GM21619 (cell line): Measurements from ENCODE around the gene TRAPPC2.
"Not testable (repeated sequence)": the region's sequence is repeated elsewhere in the genome, so short reads cannot be mapped to it uniquely, and the experiment has no call there.

Source experiments
- ATAC-seq: cut with Tn5 transposase; IDR thresholded peaks from one replicate; pipeline ENCODE4 v1.9.1; 2021; ENCODE audit not compliant: unreplicated experiment

TRAPPC2 gene

GRCh38 chrX:13748486-13748885 is 14.1 kb upstream of the TRAPPC2 start:
- ATAC-seq, result no peak

GRCh38 chrX:13747836-13748235 is 13.4 kb upstream of the TRAPPC2 start:
- ATAC-seq, result no peak

- peak; percentile 90 for ATAC-seq
Measured at GRCh38 chrX:13742397-13743176, 8.2 kb upstream of the TRAPPC2 start.

- no peak for ATAC-seq
Measured at GRCh38 chrX:13741695-13742094, 7.3 kb upstream of the TRAPPC2 start.

- no peak for ATAC-seq
Measured at GRCh38 chrX:13733506-13733905, 914 bp downstream of the TRAPPC2 start.

- no peak for ATAC-seq
Measured at GRCh38 chrX:13732246-13733067, 2.0 kb downstream of the TRAPPC2 start.

GRCh38 chrX:13730523-13730922 is 3.9 kb downstream of the TRAPPC2 start:
- ATAC-seq, result not testable (repeated sequence)

- not testable (repeated sequence) for ATAC-seq
Measured at GRCh38 chrX:13726583-13726982, 7.8 kb downstream of the TRAPPC2 start.

GRCh38 chrX:13724878-13725277 is 9.5 kb downstream of the TRAPPC2 start:
- not testable (repeated sequence) for ATAC-seq

GRCh38 chrX:13721819-13722519 is 12.5 kb downstream of the TRAPPC2 start:
- no peak for ATAC-seq

GRCh38 chrX:13721371-13721770 is 13.0 kb downstream of the TRAPPC2 start:
- ATAC-seq, result no peak

GRCh38 chrX:13719192-13719856 is 15.1 kb downstream of the TRAPPC2 start:
- no peak for ATAC-seq

- no peak for ATAC-seq
Measured at GRCh38 chrX:13717700-13718472, 16.5 kb downstream of the TRAPPC2 start.

- no peak for ATAC-seq
Measured at GRCh38 chrX:13716905-13717304, 17.5 kb downstream of the TRAPPC2 start.

GRCh38 chrX:13716455-13716854 is 18.0 kb downstream of the TRAPPC2 start:
- no peak for ATAC-seq

GRCh38 chrX:13711141-13711540 is 23.3 kb downstream of the TRAPPC2 start:
- no peak for ATAC-seq

- no peak for ATAC-seq
Measured at GRCh38 chrX:13703589-13703988, 30.8 kb downstream of the TRAPPC2 start.

GRCh38 chrX:13703135-13703534 is 31.3 kb downstream of the TRAPPC2 start:
- ATAC-seq, result no peak

GRCh38 chrX:13702111-13702789 is 32.2 kb downstream of the TRAPPC2 start:
- no peak for ATAC-seq

GRCh38 chrX:13700380-13700779 is 34.0 kb downstream of the TRAPPC2 start:
- ATAC-seq, result no peak
